Measurements from ENCODE around the gene ATG13. TPM values are rescaled to one million over a fixed set of nuclear protein-coding genes. Genes with fewer than 3 reads are reported as not detected.
A peak's percentile ranks its signal among the peaks of the same experiment; 100 is the strongest.
"Not testable (repeated sequence)": the region's sequence is repeated elsewhere in the genome, so short reads cannot be mapped to it uniquely, and the experiment has no call there.

The ATG13 gene
- total RNA-seq, 1 donor from 2014 or later, result 78.5 TPM

- no peak for DNase-seq (ENCODE audit: low read depth)
Measured at GRCh38 chr11:46643531-46643930, 26.2 kb downstream of the ATG13 start.

- no peak for DNase-seq (ENCODE audit: low read depth)
Measured at GRCh38 chr11:46643986-46644385, 26.6 kb downstream of the ATG13 start.

GRCh38 chr11:46649180-46649738 lies 31.9 kb downstream of the ATG13 start:
- peak; percentile 34 for DNase-seq (ENCODE audit: low read depth)

- DNase-seq (ENCODE audit: low read depth), result no peak
Measured at GRCh38 chr11:46655631-46656030, 38.3 kb downstream of the ATG13 start.

GRCh38 chr11:46657186-46657585 lies 39.8 kb downstream of the ATG13 start:
- no peak for DNase-seq (ENCODE audit: low read depth)

- DNase-seq (ENCODE audit: low read depth), result peak; percentile 44
Measured at GRCh38 chr11:46658259-46658658, 40.9 kb downstream of the ATG13 start.

- DNase-seq (ENCODE audit: low read depth), result peak; percentile 87
Measured at GRCh38 chr11:46659908-46660307, 42.6 kb downstream of the ATG13 start.

GRCh38 chr11:46661836-46662235 lies 44.5 kb downstream of the ATG13 start:
- no peak for DNase-seq (ENCODE audit: low read depth)

GRCh38 chr11:46662366-46662765 lies 45.0 kb downstream of the ATG13 start:
- no peak for DNase-seq (ENCODE audit: low read depth)

GRCh38 chr11:46663277-46663940 lies 46.1 kb downstream of the ATG13 start:
- DNase-seq (ENCODE audit: low read depth), result no peak

- no peak for DNase-seq (ENCODE audit: low read depth)
Measured at GRCh38 chr11:46664612-46665011, 47.3 kb downstream of the ATG13 start.

- no peak for DNase-seq (ENCODE audit: low read depth)
Measured at GRCh38 chr11:46665356-46665755, 48.0 kb downstream of the ATG13 start.

- DNase-seq (ENCODE audit: low read depth), result no peak
Measured at GRCh38 chr11:46666516-46666915, 49.2 kb downstream of the ATG13 start.

GRCh38 chr11:46667043-46667481 lies 49.7 kb downstream of the ATG13 start:
- DNase-seq (ENCODE audit: low read depth), result no peak

GRCh38 chr11:46668480-46669085 lies 51.2 kb downstream of the ATG13 start:
- no peak for DNase-seq (ENCODE audit: low read depth)

- DNase-seq (ENCODE audit: low read depth), result no peak
Measured at GRCh38 chr11:46669711-46670139, 52.4 kb downstream of the ATG13 start.

GRCh38 chr11:46670521-46670920 lies 53.2 kb downstream of the ATG13 start:
- DNase-seq (ENCODE audit: low read depth), result not testable (repeated sequence)

- DNase-seq (ENCODE audit: low read depth), result no peak
Measured at GRCh38 chr11:46671958-46672315, 54.6 kb downstream of the ATG13 start.

- DNase-seq (ENCODE audit: low read depth), result no peak
Measured at GRCh38 chr11:46672381-46672839, 55.1 kb downstream of the ATG13 start.

- no peak for DNase-seq (ENCODE audit: low read depth)
Measured at GRCh38 chr11:46673713-46674462, 56.5 kb downstream of the ATG13 start.

- DNase-seq (ENCODE audit: low read depth), result peak; percentile 33
Measured at GRCh38 chr11:46674463-46675287, 57.3 kb downstream of the ATG13 start.

Data from renal cortical epithelial cell (primary cell).